ENCODE data around the gene HOXC10.

Gene HOXC10

GRCh38 chr12:54002915-54003389, 18.0 kb downstream of the HOXC10 start:
- H3K36me3 ChIP-seq = no peaks in the 10 kb centered on the region
- H3K4me3 ChIP-seq = no peak overlapping the region
- H3K9ac ChIP-seq = no peak overlapping the region
- no peak overlapping the region for H3K27ac ChIP-seq
- H4K20me1 ChIP-seq = peaks cover 96% of the 10 kb centered on the region
- H3K9me3 ChIP-seq = peaks cover 5% of the 10 kb centered on the region; the same call in 1 of the 2 replicates
- no peak for TF ChIP-seq Cebpa-rat (IDR thresholded peaks at IDR 0.05)
- no peak overlapping the region for H3K4me2 ChIP-seq
- H3K27me3 ChIP-seq = peaks cover 100% of the 10 kb centered on the region
- H3K4me1 ChIP-seq = peaks cover 4% of the 10 kb centered on the region; the same call in 1 of the 2 replicates

GRCh38 chr12:54003625-54004024, 18.7 kb downstream of the HOXC10 start:
- H3K9me3 ChIP-seq = peaks cover 5% of the 10 kb centered on the region; the same call in 1 of the 2 replicates
- H3K36me3 ChIP-seq = no peaks in the 10 kb centered on the region
- peaks cover 95% of the 10 kb centered on the region for H4K20me1 ChIP-seq
- no peak for TF ChIP-seq Cebpa-rat (IDR thresholded peaks at IDR 0.05)
- H3K27me3 ChIP-seq = peaks cover 100% of the 10 kb centered on the region
- no peak overlapping the region for H3K4me3 ChIP-seq
- no peak overlapping the region for H3K9ac ChIP-seq
- H3K4me1 ChIP-seq = peaks cover 4% of the 10 kb centered on the region; the same call in 1 of the 2 replicates
- no peak overlapping the region for H3K27ac ChIP-seq
- H3K4me2 ChIP-seq = no peak overlapping the region

GRCh38 chr12:54004063-54004840, 19.3 kb downstream of the HOXC10 start:
- peaks cover 5% of the 10 kb centered on the region; the same call in 1 of the 2 replicates for H3K9me3 ChIP-seq
- H3K27ac ChIP-seq = no peak overlapping the region
- H4K20me1 ChIP-seq = peaks cover 93% of the 10 kb centered on the region
- peaks cover 100% of the 10 kb centered on the region for H3K27me3 ChIP-seq
- no peak overlapping the region for H3K4me3 ChIP-seq
- no peak for TF ChIP-seq Cebpa-rat (IDR thresholded peaks at IDR 0.05)
- H3K36me3 ChIP-seq = no peaks in the 10 kb centered on the region
- no peak overlapping the region for H3K9ac ChIP-seq
- peaks cover 4% of the 10 kb centered on the region; the same call in 1 of the 2 replicates for H3K4me1 ChIP-seq
- H3K4me2 ChIP-seq = no peak overlapping the region

- no peak overlapping the region for H3K27ac ChIP-seq
- peaks cover 5% of the 10 kb centered on the region; the same call in 1 of the 2 replicates for H3K9me3 ChIP-seq
- no peak overlapping the region for H3K9ac ChIP-seq
- H3K27me3 ChIP-seq = peaks cover 100% of the 10 kb centered on the region
- peaks cover 4% of the 10 kb centered on the region; the same call in 1 of the 2 replicates for H3K4me1 ChIP-seq
- no peak for TF ChIP-seq Cebpa-rat (IDR thresholded peaks at IDR 0.05)
- peaks cover 95% of the 10 kb centered on the region for H4K20me1 ChIP-seq
- no peak overlapping the region for H3K4me2 ChIP-seq
- no peak overlapping the region for H3K4me3 ChIP-seq
- no peaks in the 10 kb centered on the region for H3K36me3 ChIP-seq
These were observed 20.0 kb downstream of the HOXC10 start for GRCh38 chr12:54004841-54005530.

GRCh38 chr12:54005531-54005852, 20.5 kb downstream of the HOXC10 start:
- H3K36me3 ChIP-seq = no peaks in the 10 kb centered on the region
- H3K4me3 ChIP-seq = no peak overlapping the region
- 0 out of 2 replicates have a peak, but pooled peaks cover under 1% of the 10 kb centered on the region for H3K9me3 ChIP-seq
- TF ChIP-seq Cebpa-rat (IDR thresholded peaks at IDR 0.05) = no peak
- H3K27ac ChIP-seq = no peak overlapping the region
- H3K4me1 ChIP-seq = peaks cover 4% of the 10 kb centered on the region; the same call in 1 of the 2 replicates
- peaks cover 95% of the 10 kb centered on the region for H4K20me1 ChIP-seq
- H3K9ac ChIP-seq = no peak overlapping the region
- peaks cover 100% of the 10 kb centered on the region for H3K27me3 ChIP-seq
- H3K4me2 ChIP-seq = no peak overlapping the region

- H3K4me3 ChIP-seq = peak overlapping the region; percentile 20; the same call in 1 of the 2 replicates
- no peak for TF ChIP-seq Cebpa-rat (IDR thresholded peaks at IDR 0.05)
These were observed 21.1 kb downstream of the HOXC10 start for GRCh38 chr12:54005853-54006558.

GRCh38 chr12:54006559-54007220, 21.7 kb downstream of the HOXC10 start:
- H3K9ac ChIP-seq = no peak overlapping the region
- peak overlapping the region; percentile 58 for H3K4me2 ChIP-seq
- H3K4me3 ChIP-seq = 0 out of 2 replicates have a peak overlapping the region, but pooled peaks have one; percentile 20
- H3K9me3 ChIP-seq = no peaks in the 10 kb centered on the region
- H3K27ac ChIP-seq = no peak overlapping the region
- peaks cover 100% of the 10 kb centered on the region for H3K27me3 ChIP-seq
- H3K4me1 ChIP-seq = peaks cover 4% of the 10 kb centered on the region; the same call in 1 of the 2 replicates
- H4K20me1 ChIP-seq = peaks cover 94% of the 10 kb centered on the region
- H3K36me3 ChIP-seq = no peaks in the 10 kb centered on the region
- TF ChIP-seq Cebpa-rat (IDR thresholded peaks at IDR 0.05) = no peak

More at GRCh38 chr12:54005853-54006558, 21.1 kb downstream of the HOXC10 start:
- Histone ChIP-seq H3K36me3 (no peaks in the 10 kb centered on the region), H3K27ac (no peak overlapping the region), H4K20me1 (peaks cover 95% of the 10 kb centered on the region), H3K4me1 (peaks cover 4% of the 10 kb centered on the region; the same call in 1 of the 2 replicates), H3K27me3 (peaks cover 100% of the 10 kb centered on the region), H3K9me3 (no peaks in the 10 kb centered on the region), H3K9ac (no peak overlapping the region), H3K4me2 (peak overlapping the region; percentile 58)

- Histone ChIP-seq H3K9me3 (no peaks in the 10 kb centered on the region), H3K4me2 (no peak overlapping the region), H3K9ac (no peak overlapping the region), H3K4me3 (no peak overlapping the region), H3K27ac (no peak overlapping the region), H3K27me3 (peaks cover 100% of the 10 kb centered on the region), H3K36me3 (no peaks in the 10 kb centered on the region), H4K20me1 (peaks cover 93% of the 10 kb centered on the region), H3K4me1 (peaks cover 4% of the 10 kb centered on the region; the same call in 1 of the 2 replicates)
- TF ChIP-seq Cebpa-rat (IDR thresholded peaks at IDR 0.05) = no peak
These were observed 22.8 kb downstream of the HOXC10 start for GRCh38 chr12:54007538-54008259.
